ENCODE measurements around the gene CDAN1. TPM values are rescaled to one million over a fixed set of nuclear protein-coding genes. Genes with fewer than 3 reads are reported as not detected.

CDAN1 gene
- total and polyA plus RNA-seq, 2 donors (not counting 1 experiment from before 2014, with no cell fraction given): 3.0 to 8.9 TPM

DNA sequence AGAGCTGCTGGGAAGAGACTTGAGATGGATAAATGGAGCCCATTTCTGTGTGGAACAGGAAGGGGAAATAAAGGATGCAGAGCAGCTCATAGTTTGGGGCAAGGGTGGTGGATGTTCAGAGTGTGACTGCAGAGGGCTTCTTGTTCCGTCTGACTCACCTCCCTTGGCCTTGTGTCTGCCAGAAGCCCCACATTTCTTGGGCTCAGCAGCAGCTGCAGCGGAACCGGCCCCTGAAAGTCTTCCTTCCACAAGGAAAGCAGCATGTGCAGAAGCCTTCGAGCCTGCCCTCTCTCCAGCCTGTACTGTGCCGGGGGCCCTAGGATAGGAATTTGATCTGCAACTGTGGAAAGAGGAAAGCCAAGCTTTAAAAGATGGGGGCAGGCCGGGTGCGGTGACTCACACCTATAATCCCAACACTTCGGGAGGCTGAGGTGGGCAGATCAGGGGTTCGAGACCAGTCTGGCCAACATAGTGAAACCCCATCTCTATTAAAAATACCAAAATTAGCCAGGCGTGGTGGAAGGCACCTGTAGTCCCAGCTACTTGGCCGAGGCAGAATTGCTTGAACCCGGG is 11.5 kb downstream of the CDAN1 start:
- no peaks in the 10 kb centered on the region for H4K20me1 ChIP-seq (ENCODE audit: control insufficient read depth, extremely low read depth, insufficient read depth, low read length)
- DNase-seq (ENCODE audit: low read depth in 2 of 2): no peak
- H3K36me3 ChIP-seq (ENCODE audit: control insufficient read depth, insufficient read depth, low read length): peaks cover 28% of the 10 kb centered on the region

DNA sequence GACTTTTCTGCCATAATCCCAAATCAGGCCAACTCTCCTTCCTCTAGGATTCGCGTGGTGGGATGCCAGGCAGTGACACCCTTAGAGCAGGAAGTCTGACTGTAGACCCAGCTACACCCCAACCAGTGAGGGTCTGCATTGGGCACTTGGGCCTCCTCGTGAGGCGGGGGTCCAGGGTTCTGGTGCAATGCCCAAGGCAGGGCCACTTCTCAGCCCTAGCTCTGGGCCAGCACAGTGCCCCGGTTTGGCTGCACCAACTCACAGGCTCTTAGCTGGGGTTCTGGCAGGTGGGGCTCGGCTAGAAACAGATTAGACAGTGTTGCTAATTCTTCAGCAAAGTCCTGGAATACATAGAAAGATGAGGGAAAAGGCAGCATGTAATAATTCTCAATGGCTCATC is 12.7 kb downstream of the CDAN1 start:
- Histone ChIP-seq H3K9me3 (ENCODE audit: control insufficient read depth, insufficient read depth, low read depth, low read length) (no peaks in the 10 kb centered on the region), H3K27ac (ENCODE audit: insufficient read depth, low read length) (no peak overlapping the region), H3K4me2 (ENCODE audit: extremely low read depth, insufficient read depth, low read length) (no peak overlapping the region), H4K20me1 (ENCODE audit: control insufficient read depth, extremely low read depth, insufficient read depth, low read length) (no peaks in the 10 kb centered on the region), H3K4me3 (replicated peaks in 1 of 4; ENCODE audit: control extremely low read depth in 1 of 4, insufficient read depth in 1 of 4, low read depth in 3 of 4, low read length in 4 of 4) (no peak overlapping the region), H3K9ac (ENCODE audit: insufficient read depth, low read length) (no peak overlapping the region), H3K27me3 (ENCODE audit: control insufficient read depth, insufficient read depth, low read length) (no peaks in the 10 kb centered on the region), H2AFZ (ENCODE audit: low read length) (no peak overlapping the region), H3K36me3 (ENCODE audit: control insufficient read depth, insufficient read depth, low read length) (peaks cover 20% of the 10 kb centered on the region), H3K79me2 (ENCODE audit: control insufficient read depth, insufficient read depth, low read length) (no peaks in the 10 kb centered on the region), H3K4me1 (ENCODE audit: control insufficient read depth, extremely low read depth, insufficient read depth, low read length) (no peaks in the 10 kb centered on the region)
- no peak for TF ChIP-seq EZH2 (IDR thresholded peaks at IDR 0.05; ENCODE audit: low read length, missing control alignments)
- TF ChIP-seq, protein P1, sequence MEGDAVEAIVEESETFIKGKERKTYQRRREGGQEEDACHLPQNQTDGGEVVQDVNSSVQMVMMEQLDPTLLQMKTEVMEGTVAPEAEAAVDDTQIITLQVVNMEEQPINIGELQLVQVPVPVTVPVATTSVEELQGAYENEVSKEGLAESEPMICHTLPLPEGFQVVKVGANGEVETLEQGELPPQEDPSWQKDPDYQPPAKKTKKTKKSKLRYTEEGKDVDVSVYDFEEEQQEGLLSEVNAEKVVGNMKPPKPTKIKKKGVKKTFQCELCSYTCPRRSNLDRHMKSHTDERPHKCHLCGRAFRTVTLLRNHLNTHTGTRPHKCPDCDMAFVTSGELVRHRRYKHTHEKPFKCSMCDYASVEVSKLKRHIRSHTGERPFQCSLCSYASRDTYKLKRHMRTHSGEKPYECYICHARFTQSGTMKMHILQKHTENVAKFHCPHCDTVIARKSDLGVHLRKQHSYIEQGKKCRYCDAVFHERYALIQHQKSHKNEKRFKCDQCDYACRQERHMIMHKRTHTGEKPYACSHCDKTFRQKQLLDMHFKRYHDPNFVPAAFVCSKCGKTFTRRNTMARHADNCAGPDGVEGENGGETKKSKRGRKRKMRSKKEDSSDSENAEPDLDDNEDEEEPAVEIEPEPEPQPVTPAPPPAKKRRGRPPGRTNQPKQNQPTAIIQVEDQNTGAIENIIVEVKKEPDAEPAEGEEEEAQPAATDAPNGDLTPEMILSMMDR (conservative IDR thresholded peaks at IDR 0.05 in 1 of 2, IDR thresholded peaks at IDR 0.05 in 1 of 2; ENCODE audit: low read depth in 1 of 2, low read length in 2 of 2): no peak
- DNase-seq (ENCODE audit: low read depth in 2 of 2): no peak

More for the DNA sequence above, 11.5 kb downstream of the CDAN1 start:
- Histone ChIP-seq H3K4me2 (ENCODE audit: extremely low read depth, insufficient read depth, low read length) (no peak overlapping the region), H3K4me1 (ENCODE audit: control insufficient read depth, extremely low read depth, insufficient read depth, low read length) (no peaks in the 10 kb centered on the region), H3K9me3 (ENCODE audit: control insufficient read depth, insufficient read depth, low read depth, low read length) (no peaks in the 10 kb centered on the region), H3K27me3 (ENCODE audit: control insufficient read depth, insufficient read depth, low read length) (no peaks in the 10 kb centered on the region), H3K79me2 (ENCODE audit: control insufficient read depth, insufficient read depth, low read length) (no peaks in the 10 kb centered on the region), H2AFZ (ENCODE audit: low read length) (no peak overlapping the region), H3K27ac (ENCODE audit: insufficient read depth, low read length) (no peak overlapping the region), H3K9ac (ENCODE audit: insufficient read depth, low read length) (no peak overlapping the region), H3K4me3 (replicated peaks in 1 of 4; ENCODE audit: control extremely low read depth in 1 of 4, insufficient read depth in 1 of 4, low read depth in 3 of 4, low read length in 4 of 4) (no peak overlapping the region)
- TF ChIP-seq, protein P1 (conservative IDR thresholded peaks at IDR 0.05 in 1 of 2, IDR thresholded peaks at IDR 0.05 in 1 of 2; ENCODE audit: low read depth in 1 of 2, low read length in 2 of 2): no peak
- TF ChIP-seq EZH2 (IDR thresholded peaks at IDR 0.05; ENCODE audit: low read length, missing control alignments): no peak

DNA sequence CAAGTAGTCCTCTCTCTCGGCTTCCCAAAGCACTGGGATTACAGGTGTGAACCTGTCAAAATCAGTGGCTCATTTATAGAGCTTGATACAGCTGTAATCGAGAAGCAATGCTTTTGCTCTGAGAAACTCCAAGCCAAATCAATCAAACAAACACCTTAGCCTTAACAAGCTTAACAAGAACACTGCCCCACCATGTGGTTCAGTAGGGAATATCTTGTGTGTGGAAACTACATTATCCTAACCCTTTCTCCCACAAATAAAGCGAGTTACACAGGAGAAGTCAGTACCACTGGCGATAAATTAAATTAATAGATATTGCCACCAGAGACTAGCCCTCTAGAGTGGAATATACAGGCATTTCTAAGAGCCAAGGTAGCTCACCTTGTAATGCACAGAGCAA is 13.9 kb downstream of the CDAN1 start:
- Histone ChIP-seq H3K36me3 (ENCODE audit: control insufficient read depth, insufficient read depth, low read length) (peaks cover 13% of the 10 kb centered on the region), H3K4me1 (ENCODE audit: control insufficient read depth, extremely low read depth, insufficient read depth, low read length) (no peaks in the 10 kb centered on the region), H3K27ac (ENCODE audit: insufficient read depth, low read length) (no peak overlapping the region), H3K9ac (ENCODE audit: insufficient read depth, low read length) (no peak overlapping the region), H3K79me2 (ENCODE audit: control insufficient read depth, insufficient read depth, low read length) (no peaks in the 10 kb centered on the region), H3K4me2 (ENCODE audit: extremely low read depth, insufficient read depth, low read length) (no peak overlapping the region), H4K20me1 (ENCODE audit: control insufficient read depth, extremely low read depth, insufficient read depth, low read length) (no peaks in the 10 kb centered on the region), H2AFZ (ENCODE audit: low read length) (no peak overlapping the region), H3K27me3 (ENCODE audit: control insufficient read depth, insufficient read depth, low read length) (no peaks in the 10 kb centered on the region), H3K9me3 (ENCODE audit: control insufficient read depth, insufficient read depth, low read depth, low read length) (no peaks in the 10 kb centered on the region), H3K4me3 (replicated peaks in 1 of 4; ENCODE audit: control extremely low read depth in 1 of 4, insufficient read depth in 1 of 4, low read depth in 3 of 4, low read length in 4 of 4) (no peak overlapping the region)
- peak in 1 of 2 donors; percentile 12 for DNase-seq (ENCODE audit: low read depth in 2 of 2)
- no peak for TF ChIP-seq EZH2 (IDR thresholded peaks at IDR 0.05; ENCODE audit: low read length, missing control alignments)
- TF ChIP-seq, protein P1 (conservative IDR thresholded peaks at IDR 0.05 in 1 of 2, IDR thresholded peaks at IDR 0.05 in 1 of 2; ENCODE audit: low read depth in 1 of 2, low read length in 2 of 2): no peak
